Activated naive CD4-positive, alpha-beta T cell treated with Interleukin-2 at 50 U/mL for 16 hours (primary cell): Measurements from ENCODE around the gene MGARP.
"Not testable (repeated sequence)": the region's sequence is repeated elsewhere in the genome, so short reads cannot be mapped to it uniquely, and the experiment has no call there.

ENCODE experiments used
- DNase-seq: peaks from one replicate; pipeline ENCODE4 v3.0.0-alpha.2; 2020

The MGARP gene

GRCh38 chr4:139295206-139295941 lies 15.3 kb upstream of the MGARP start:
- DNase-seq = peak; percentile 98

GRCh38 chr4:139286186-139286698 lies 6.2 kb upstream of the MGARP start:
- DNase-seq = no peak

GRCh38 chr4:139282721-139283075 lies 2.7 kb upstream of the MGARP start:
- DNase-seq = no peak

- no peak for DNase-seq
Measured at GRCh38 chr4:139282065-139282720, 2.2 kb upstream of the MGARP start.

GRCh38 chr4:139278912-139279759 lies 889 bp downstream of the MGARP start:
- peak; percentile 5 for DNase-seq

GRCh38 chr4:139278485-139278884 lies 1.5 kb downstream of the MGARP start:
- no peak for DNase-seq

- no peak for DNase-seq
Measured at GRCh38 chr4:139275281-139275735, 4.7 kb downstream of the MGARP start.

- DNase-seq = no peak
Measured at GRCh38 chr4:139274790-139275189, 5.2 kb downstream of the MGARP start.

- no peak for DNase-seq
Measured at GRCh38 chr4:139273835-139274234, 6.2 kb downstream of the MGARP start.

- no peak for DNase-seq
Measured at GRCh38 chr4:139267301-139267700, 12.7 kb downstream of the MGARP start.

GRCh38 chr4:139266583-139267257 lies 13.3 kb downstream of the MGARP start:
- DNase-seq = peak; percentile 84

GRCh38 chr4:139266208-139266582 lies 13.8 kb downstream of the MGARP start:
- DNase-seq = no peak

- DNase-seq = no peak
Measured at GRCh38 chr4:139265654-139266053, 14.4 kb downstream of the MGARP start.

- DNase-seq = no peak
Measured at GRCh38 chr4:139256349-139256748, 23.7 kb downstream of the MGARP start.

GRCh38 chr4:139255581-139255980 lies 24.4 kb downstream of the MGARP start:
- not testable (repeated sequence) for DNase-seq

GRCh38 chr4:139253713-139254112 lies 26.3 kb downstream of the MGARP start:
- DNase-seq = no peak

- DNase-seq = no peak
Measured at GRCh38 chr4:139253046-139253445, 27.0 kb downstream of the MGARP start.

- no peak for DNase-seq
Measured at GRCh38 chr4:139247700-139248238, 32.3 kb downstream of the MGARP start.

GRCh38 chr4:139247241-139247640 lies 32.8 kb downstream of the MGARP start:
- no peak for DNase-seq

GRCh38 chr4:139246166-139246565 lies 33.9 kb downstream of the MGARP start:
- no peak for DNase-seq

- DNase-seq = no peak
Measured at GRCh38 chr4:139245590-139245989, 34.4 kb downstream of the MGARP start.
